GM12878 (cell line): ENCODE measurements around the gene ZFPM1. TPM values are rescaled to one million over a fixed set of nuclear protein-coding genes. Genes with fewer than 3 reads are reported as not detected.

ENCODE experiments used
- ATAC-seq: fragments of 200-7000 bp; cut with Tn5 transposase; 3 replicates; pipeline ENCODE4 v1.9.1; 2020; ENCODE audit warnings: mild to moderate bottlenecking, moderate library complexity
- BruUV-seq: library from RNA; stranded (reverse); fragments of 400-500 nt; replicated peaks from 2 replicates; lab custom pipeline; 2021; lab: Mats Ljungman, UMichigan
- CTCF ChIA-PET: fragments of 300-600 bp; sonication (Branson Sonifier 250); formaldehyde crosslinking; extraction: SDS; loops from one replicate; lab custom pipeline; 2021; ENCODE audit warnings: inconsistent platforms; lab: Yijun Ruan, JAX
- POLR2A ChIA-PET: fragments of 350-600 bp; formaldehyde crosslinking; extraction: SDS; loops from one replicate; lab custom pipeline; 2021; ENCODE audit warnings: inconsistent platforms; lab: Charles Lee
- RAD21 ChIA-PET: fragments of 300-600 bp; sonication (Branson Sonifier 250); formaldehyde crosslinking; loops from one replicate; lab custom pipeline; 2023; ENCODE audit warnings: antibody characterized with exemption; ENCODE audit not compliant: unreplicated experiment; lab: Charles Lee
- SMC1A ChIA-PET: fragments of 300-600 bp; sonication (Branson Sonifier 250); formaldehyde crosslinking; loops from one replicate; lab custom pipeline; 2023; ENCODE audit not compliant: unreplicated experiment, uncharacterized antibody; lab: Charles Lee
- DNase-seq: peaks from one replicate; pipeline ENCODE4 v3.0.0-alpha.2; 2011; ENCODE audit warnings: low read depth, low spot score
- FAIRE-seq: peaks from 3 replicates; lab custom pipeline; 2011; peaks lifted over from hg19 to GRCh38; lab: Jason Lieb, UNC
- H2AFZ ChIP-seq: 2 replicates; pipeline ENCODE4 v1.6.0; 2011; ENCODE audit warnings: low read depth, low read length, control low read depth; ENCODE audit not compliant: control insufficient read depth
- H3K27ac ChIP-seq: 2 replicates; pipeline ENCODE4 v1.5.1; 2011; ENCODE audit warnings: control low read depth; ENCODE audit not compliant: control insufficient read depth, insufficient read depth
- H3K27me3 ChIP-seq, 2 experiments: replicated peaks in 1 of 2; 2 replicates each; pipeline versions ENCODE4 v1.6.0 to v1.6.1; 2011; ENCODE audit warnings: low read length in 1 of 2; ENCODE audit not compliant: control insufficient read depth in 2 of 2, insufficient read depth in 2 of 2
- H3K36me3 ChIP-seq, 2 experiments: 2 replicates each; pipeline ENCODE4 v1.5.1; 2011; ENCODE audit warnings: low read length in 1 of 2; ENCODE audit not compliant: control insufficient read depth in 2 of 2, insufficient read depth in 2 of 2
- H3K4me1 ChIP-seq: 2 replicates; pipeline ENCODE4 v1.6.1; 2011; ENCODE audit warnings: mild to moderate bottlenecking, low read length, moderate library complexity, mixed read lengths; ENCODE audit not compliant: control insufficient read depth, insufficient read depth
- H3K4me2 ChIP-seq: 2 replicates; pipeline ENCODE4 v1.6.0; 2011; ENCODE audit warnings: control low read depth; ENCODE audit not compliant: control insufficient read depth, insufficient read depth
- H3K4me3 ChIP-seq: fragments of 200-600 bp; sonication (generic); 2 replicates; pipeline ENCODE4 v1.5.1; 2016
- H3K79me2 ChIP-seq: 2 replicates; pipeline ENCODE4 v1.6.0; 2011; ENCODE audit warnings: low read length; ENCODE audit not compliant: control insufficient read depth, insufficient read depth
- H3K9ac ChIP-seq: 2 replicates; pipeline ENCODE4 v1.8.0; 2011; ENCODE audit warnings: low read length, control low read depth, mixed read lengths; ENCODE audit not compliant: control insufficient read depth, insufficient read depth
- H3K9me3 ChIP-seq: replicated peaks from 3 replicates; pipeline ENCODE4 v1.5.1; 2011; ENCODE audit warnings: mild to moderate bottlenecking, low read length; ENCODE audit not compliant: control insufficient read depth, insufficient read depth
- H4K20me1 ChIP-seq: 2 replicates; pipeline ENCODE4 v1.6.0; 2011; ENCODE audit not compliant: control insufficient read depth, insufficient read depth
- ASH2L ChIP-seq: fragments of 300-600, 200-600 bp; sonication (generic); IDR thresholded peaks from 2 replicates; pipeline ENCODE4 v1.6.1; 2017; ENCODE audit warnings: low read depth, mild to moderate bottlenecking, borderline replicate concordance
- BHLHE40 ChIP-seq, 2 experiments: fragments of 450-650 bp in 1 of 2; IDR thresholded peaks; 2 replicates each; pipeline ENCODE4 v1.6.1; 2011 to 2017; ENCODE audit warnings: low read depth in 2 of 2, borderline replicate concordance in 1 of 2, improper control_type of control experiment in 1 of 2, low read length in 1 of 2, mild to moderate bottlenecking in 1 of 2
- EGR1 ChIP-seq, 2 experiments: IDR thresholded peaks; 1 replicate in 1 of 2; 2 replicates in 1 of 2; pipeline ENCODE4 v1.6.1; 2011 to 2012; ENCODE audit warnings: low read depth in 2 of 2, low read length in 2 of 2, borderline replicate concordance in 1 of 2, mild to moderate bottlenecking in 1 of 2, moderate library complexity in 1 of 2
- ETV6 ChIP-seq, 2 experiments: fragments of 450-650 bp in 1 of 2; IDR thresholded peaks in 1 of 2; conservative IDR thresholded peaks in 1 of 2; 2 replicates each; pipeline ENCODE4 v1.6.1; 2014; ENCODE audit warnings: antibody characterized with exemption in 1 of 2, borderline replicate concordance in 1 of 2, low read depth in 1 of 2, mild to moderate bottlenecking in 1 of 2, moderate library complexity in 1 of 2
- IKZF1 ChIP-seq: fragments of 450-650 bp; conservative IDR thresholded peaks from 2 replicates; pipeline ENCODE4 v1.6.1; 2017; ENCODE audit warnings: antibody characterized with exemption, mild to moderate bottlenecking
- KAT2A ChIP-seq: conservative IDR thresholded peaks from 2 replicates; pipeline ENCODE4 v1.6.1; 2011; ENCODE audit warnings: low read depth, low read length; ENCODE audit not compliant: control insufficient read depth
- MEF2B ChIP-seq: fragments of 450-650 bp; IDR thresholded peaks from 2 replicates; pipeline ENCODE4 v1.6.1; 2018; ENCODE audit warnings: mild to moderate bottlenecking, moderate library complexity; ENCODE audit not compliant: partially characterized antibody, poor library complexity, severe bottlenecking
- MTA2 ChIP-seq: fragments of 450-650 bp; IDR thresholded peaks from 2 replicates; pipeline ENCODE4 v1.6.1; 2016; ENCODE audit warnings: low read depth, mild to moderate bottlenecking, moderate library complexity
- NFXL1 ChIP-seq: fragments of 450-650 bp; IDR thresholded peaks from 2 replicates; pipeline ENCODE4 v1.6.1; 2017; ENCODE audit warnings: antibody characterized with exemption, mild to moderate bottlenecking, borderline replicate concordance
- NR2C1 ChIP-seq: fragments of 450-650 bp; IDR thresholded peaks from 2 replicates; pipeline ENCODE4 v1.6.1; 2017; ENCODE audit warnings: antibody characterized with exemption, mild to moderate bottlenecking, moderate library complexity
- NR2C2 ChIP-seq: IDR thresholded peaks from 2 replicates; pipeline ENCODE4 v1.6.1; 2011; ENCODE audit warnings: borderline replicate concordance, low read depth; ENCODE audit not compliant: control insufficient read depth, insufficient read length
- RELA ChIP-seq: fragments of 450-650 bp; IDR thresholded peaks from 2 replicates; pipeline ENCODE4 v1.8.0; 2014; ENCODE audit warnings: borderline replicate concordance; ENCODE audit not compliant: partially characterized antibody
- SMARCA5 ChIP-seq: fragments of 450-650 bp; IDR thresholded peaks from 2 replicates; pipeline ENCODE4 v1.6.1; 2017; ENCODE audit warnings: mild to moderate bottlenecking
- SPI1 ChIP-seq: IDR thresholded peaks from 2 replicates; pipeline ENCODE4 v1.6.1; 2011; ENCODE audit warnings: low read depth, mild to moderate bottlenecking, low read length, moderate library complexity, borderline replicate concordance; ENCODE audit not compliant: insufficient read depth
- TCF12 ChIP-seq: IDR thresholded peaks from 2 replicates; pipeline ENCODE4 v1.6.1; 2011; ENCODE audit warnings: low read depth, mild to moderate bottlenecking, low read length
- TCF3 ChIP-seq: IDR thresholded peaks from 2 replicates; pipeline ENCODE4 v1.6.1; 2012; ENCODE audit warnings: low read depth, mild to moderate bottlenecking, low read length, borderline replicate concordance; ENCODE audit not compliant: insufficient read depth
- WGBS: methylation state at CpG from one replicate; pipeline ENCODE4 v1.1.6; 2016; ENCODE audit warnings: low lambda C conversion rate; ENCODE audit not compliant: insufficient replicate concordance, insufficient coverage; ENCODE audit errors: missing lambda C conversion rate; 5-methylcytosine and 5-hydroxymethylcytosine counted together
- in situ Hi-C: fragments of 300-500 bp; cut with MboI; formaldehyde crosslinking; loops from 9 replicates; pipeline ENCODE4 v1.14.3; 2018; ENCODE audit warnings: mixed read lengths
- intact Hi-C: fragments of 100-400 bp; cut with micrococcal nuclease; formaldehyde crosslinking; loops from one replicate; pipeline ENCODE4 v1.14.2; 2022; ENCODE audit not compliant: unreplicated experiment
- polyA plus RNA-seq, 11 experiments: library from polyadenylated mRNA; depleted of rRNA in 4 of 11; unstranded in 6 of 11; stranded (reverse) in 5 of 11; fragments of >200 nt; fragmentation: Nextera tagmentation in 4 of 11; fragmentation: Illumina TruSeq in 1 of 11; extraction: Ambion mirVana in 4 of 11; extraction: Trizol in 1 of 11; gene quantifications; 1 replicate in 1 of 11; 2 replicates in 10 of 11; pipeline versions ENCODE4 v1.2.1 to v1.2.3, GENCODE V29; 2011 to 2016; ENCODE audit warnings: inconsistent platforms in 2 of 11, missing spikeins in 2 of 11, low read depth in 1 of 11
- total RNA-seq, 4 experiments: library from RNA; depleted of rRNA in 3 of 4; stranded (reverse); fragments of >200 nt in 3 of 4; fragmentation: Illumina TruSeq in 1 of 4; extraction: Trizol in 1 of 4; gene quantifications; 2 replicates each; pipeline versions ENCODE4 v1.2.1 to v1.2.3, GENCODE V29; 2013 to 2021
- TF ChIP-seq, protein P1 (sequence below): fragments of 450-650 bp; conservative IDR thresholded peaks from 2 replicates; pipeline ENCODE4 v1.6.1; 2017; ENCODE audit warnings: mild to moderate bottlenecking, moderate library complexity

The ZFPM1 gene
- total and polyA plus RNA-seq, 10 of the 15 experiments (the other 5 are each of a cell fraction or from before 2014, with no cell fraction given) = 0.02 to 5.1 (median 0.30) TPM

- in situ Hi-C loops = no loop called here
- H3K9ac ChIP-seq = no peak overlapping the region
- H2AFZ ChIP-seq = no peak overlapping the region
- WGBS = 5% methylated on average over 20 of the region's 28 CpGs
- TF ChIP-seq KAT2A (no peak), IKZF1 (0 out of 2 replicates have a peak, but pooled peaks have one; percentile 23), SPI1 (peak; percentile 36; the same call in 1 of the 2 replicates), RELA (no peak), MEF2B (peak; percentile 42), NR2C1 (no peak), ASH2L (no peak), EGR1 (IDR thresholded peaks at IDR 0.05; ENCODE audit: borderline replicate concordance in 1 of 2, low read depth in 2 of 2, low read length in 2 of 2) (0 out of 3 replicates have a peak, but pooled peaks of 1 of the 2 experiments have one; percentile 24), NR2C2 (no peak), TCF3 (peak; percentile 44; the same call in 1 of the 2 replicates), TCF12 (peak; percentile 48; the same call in 1 of the 2 replicates), ETV6 (conservative IDR thresholded peaks at IDR 0.05 in 1 of 2, IDR thresholded peaks at IDR 0.05 in 1 of 2; ENCODE audit: borderline replicate concordance in 1 of 2, low read depth in 1 of 2) (no peak), NFXL1 (no peak), MTA2 (0 out of 2 replicates have a peak, but pooled peaks have one; percentile 14), BHLHE40 (IDR thresholded peaks at IDR 0.05; ENCODE audit: borderline replicate concordance in 1 of 2, low read depth in 2 of 2, low read length in 1 of 2) (peak in 1 of 2 experiments; percentile 73; a peak in 2 of 4 replicates), SMARCA5 (no peak)
- TF ChIP-seq, protein P1, sequence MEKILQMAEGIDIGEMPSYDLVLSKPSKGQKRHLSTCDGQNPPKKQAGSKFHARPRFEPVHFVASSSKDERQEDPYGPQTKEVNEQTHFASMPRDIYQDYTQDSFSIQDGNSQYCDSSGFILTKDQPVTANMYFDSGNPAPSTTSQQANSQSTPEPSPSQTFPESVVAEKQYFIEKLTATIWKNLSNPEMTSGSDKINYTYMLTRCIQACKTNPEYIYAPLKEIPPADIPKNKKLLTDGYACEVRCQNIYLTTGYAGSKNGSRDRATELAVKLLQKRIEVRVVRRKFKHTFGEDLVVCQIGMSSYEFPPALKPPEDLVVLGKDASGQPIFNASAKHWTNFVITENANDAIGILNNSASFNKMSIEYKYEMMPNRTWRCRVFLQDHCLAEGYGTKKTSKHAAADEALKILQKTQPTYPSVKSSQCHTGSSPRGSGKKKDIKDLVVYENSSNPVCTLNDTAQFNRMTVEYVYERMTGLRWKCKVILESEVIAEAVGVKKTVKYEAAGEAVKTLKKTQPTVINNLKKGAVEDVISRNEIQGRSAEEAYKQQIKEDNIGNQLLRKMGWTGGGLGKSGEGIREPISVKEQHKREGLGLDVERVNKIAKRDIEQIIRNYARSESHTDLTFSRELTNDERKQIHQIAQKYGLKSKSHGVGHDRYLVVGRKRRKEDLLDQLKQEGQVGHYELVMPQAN = no peak
- TF ChIP-seq, all 136 proteins: peak for 8
- Histone ChIP-seq H3K27me3 (no peaks in the 10 kb centered on the region), H3K4me2 (peak overlapping the region; percentile 2; the same call in 1 of the 2 replicates), H4K20me1 (peaks cover 4% of the 10 kb centered on the region; the same call in 1 of the 2 replicates), H3K27ac (no peak overlapping the region), H3K4me3 (no peak overlapping the region), H3K4me1 (peaks cover 9% of the 10 kb centered on the region), H3K79me2 (no peaks in the 10 kb centered on the region), H3K36me3 (no peaks in the 10 kb centered on the region), H3K9me3 (no peaks in the 10 kb centered on the region)
- DNase-seq (no peak), ATAC-seq (peak; percentile 74), FAIRE-seq (no peak)
- BruUV-seq = no TSS peak
- intact Hi-C loops = no loop called here
- ChIA-PET POLR2A (interaction anchor here (1.0 kb wide), 1 partner anchor 25 kb away, joined by 3 read pairs; no protein-coding TSS in a partner anchor), RAD21 (no interaction called here), CTCF (no interaction called here), SMC1A (no interaction called here)
These were observed 27.0 kb downstream of the ZFPM1 start for GRCh38 chr16:88479793-88480760.
